ENCODE data around the gene MPI.

- TF ChIP-seq POLR2AphosphoS5 (IDR thresholded peaks at IDR 0.05; ENCODE audit: low read depth, low read length) (no peak), TAF1 (IDR thresholded peaks at IDR 0.05; ENCODE audit: borderline replicate concordance, low read depth, low read length) (no peak)
These were observed 35.3 kb upstream of the MPI start for GRCh38 chr15:74854453-74855022.

Data from GM12892 (cell line).